Epidermal melanocyte (primary cell): ENCODE results near the gene MYRIP.
"Not testable (repeated sequence)": the region's sequence is repeated elsewhere in the genome, so short reads cannot be mapped to it uniquely, and the experiment has no call there.

ENCODE experiments used
- DNase-seq: peaks from one replicate; pipeline ENCODE4 v3.0.0; 2011; ENCODE audit warnings: low spot score; ENCODE audit not compliant: insufficient read length

MYRIP gene

DNA sequence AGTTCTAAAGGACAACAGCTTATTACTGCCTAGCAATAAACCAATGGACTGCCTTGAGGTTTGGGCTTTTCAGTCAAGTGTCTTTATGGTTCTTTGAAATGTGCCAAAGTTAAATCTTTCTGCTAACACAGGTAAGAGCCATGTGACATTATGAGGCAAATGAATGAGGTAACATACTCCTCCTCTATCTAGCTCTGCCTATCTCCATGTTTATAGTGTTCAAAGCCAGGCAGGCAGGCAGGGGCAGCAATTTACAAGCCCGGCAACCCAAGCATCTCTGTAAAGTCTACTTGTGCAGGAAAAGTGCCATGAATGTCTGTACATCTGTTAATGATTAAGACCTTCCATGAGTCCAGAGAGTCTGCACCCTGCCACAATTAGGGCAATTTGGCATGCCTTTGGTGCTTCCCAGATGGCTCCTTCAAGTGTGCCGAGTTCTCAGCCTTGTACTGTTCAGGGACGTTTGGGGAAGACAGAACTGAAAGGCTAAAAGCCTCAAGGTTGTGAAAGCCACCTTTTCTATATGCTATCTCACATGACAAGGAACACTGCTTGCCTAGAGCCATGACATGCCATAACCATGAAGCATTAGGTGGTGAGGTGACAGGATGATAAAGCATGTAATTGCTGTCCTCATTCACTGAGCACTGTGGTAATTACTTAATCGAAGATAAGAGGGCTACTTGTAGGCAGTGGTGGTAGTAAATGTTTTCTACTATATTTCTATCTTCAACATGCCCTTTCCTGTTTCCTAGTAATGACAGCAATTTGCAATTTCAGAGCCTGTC is 458.7 kb downstream of the MYRIP start:
- DNase-seq: no peak

DNA sequence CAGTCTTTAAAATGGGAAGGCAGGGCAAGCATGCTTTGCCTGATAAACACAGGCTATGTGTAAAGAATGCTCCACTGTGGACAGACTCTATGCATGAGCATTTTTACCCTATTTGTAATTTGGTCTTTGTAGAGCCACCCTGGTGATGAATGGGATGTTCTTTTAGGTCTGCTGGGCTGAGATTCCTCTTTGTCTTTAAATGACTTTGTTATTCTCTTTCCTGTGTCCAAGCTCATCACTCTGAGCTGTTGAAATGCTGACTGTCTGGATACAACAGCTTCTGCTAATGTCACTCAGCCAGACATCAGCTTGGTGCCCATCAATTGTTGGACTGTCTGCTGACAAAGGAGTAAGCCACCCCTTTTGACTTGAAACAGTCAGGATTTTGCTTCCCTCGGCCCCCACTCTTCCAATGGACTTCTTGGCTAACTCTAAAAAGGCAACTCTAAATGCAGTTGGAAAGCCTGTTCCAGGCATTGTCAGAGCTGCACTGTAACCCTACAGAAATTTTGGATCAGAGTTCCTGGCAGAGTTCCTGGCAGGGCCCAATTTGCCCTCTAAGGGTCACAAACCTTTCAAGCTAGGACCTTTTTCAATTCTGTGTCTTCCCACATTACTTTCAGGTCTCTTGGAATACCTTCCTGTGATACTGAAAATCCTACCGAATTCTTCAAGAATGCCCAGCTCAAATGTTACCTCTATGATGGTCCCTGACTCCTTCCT is 459.6 kb downstream of the MYRIP start:
- no peak for DNase-seq

DNA sequence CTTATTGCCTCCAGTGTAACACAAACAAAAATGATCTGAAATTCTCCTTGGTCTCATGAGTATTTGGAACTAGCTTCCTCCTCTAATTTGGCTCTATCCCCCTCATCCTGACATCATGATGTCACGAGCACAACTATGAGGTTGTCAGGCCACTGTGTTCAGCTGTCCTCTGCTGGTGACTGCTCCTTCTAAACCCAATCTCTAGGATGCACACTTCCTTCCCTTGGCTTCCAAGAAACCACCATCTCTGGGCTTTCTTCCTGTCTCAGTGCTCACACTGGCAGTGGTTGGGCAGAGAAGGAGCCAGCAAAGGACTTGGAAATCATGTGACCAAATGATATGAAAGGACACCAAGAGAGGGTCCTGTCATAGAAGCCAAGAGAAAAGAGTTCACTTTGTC is 469.4 kb downstream of the MYRIP start:
- DNase-seq: no peak

DNA sequence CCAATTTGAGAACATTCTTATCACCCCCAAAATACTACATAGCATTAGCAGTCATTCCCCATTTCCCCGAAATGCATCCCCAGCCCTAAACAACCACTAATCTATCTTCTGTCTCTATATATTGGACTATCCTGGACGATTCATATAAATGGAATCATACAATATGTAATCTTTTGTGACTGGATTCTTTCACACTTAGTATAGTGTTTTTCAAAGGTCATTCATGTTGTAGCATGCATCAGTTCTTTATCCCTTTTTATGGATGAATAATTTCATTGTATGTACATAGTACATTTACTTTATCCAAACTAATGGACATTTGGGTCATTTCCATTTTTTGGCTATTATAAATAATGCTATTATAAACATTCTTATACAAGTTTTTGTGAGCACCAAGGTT is 472.6 kb downstream of the MYRIP start:
- no peak for DNase-seq

DNA sequence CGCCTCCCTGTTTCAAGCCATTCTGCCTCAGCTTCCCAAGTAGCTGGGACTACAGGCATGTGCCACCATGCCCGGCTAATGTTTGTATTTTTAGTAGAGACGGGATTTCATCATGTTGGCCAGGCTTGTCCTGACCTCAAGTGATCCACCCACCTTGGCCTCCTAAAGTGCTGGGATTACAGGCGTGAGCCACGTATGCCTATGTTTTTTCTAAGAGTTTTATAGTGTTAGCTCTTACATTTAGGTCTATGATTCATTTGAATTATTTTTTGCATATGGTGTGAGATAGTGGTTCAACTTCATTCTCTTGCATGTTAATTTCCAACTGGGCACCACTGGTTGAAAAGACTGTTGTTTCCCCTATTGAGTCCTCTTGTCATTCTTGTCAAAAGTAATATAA is 473.6 kb downstream of the MYRIP start:
- not testable (repeated sequence) for DNase-seq

DNA sequence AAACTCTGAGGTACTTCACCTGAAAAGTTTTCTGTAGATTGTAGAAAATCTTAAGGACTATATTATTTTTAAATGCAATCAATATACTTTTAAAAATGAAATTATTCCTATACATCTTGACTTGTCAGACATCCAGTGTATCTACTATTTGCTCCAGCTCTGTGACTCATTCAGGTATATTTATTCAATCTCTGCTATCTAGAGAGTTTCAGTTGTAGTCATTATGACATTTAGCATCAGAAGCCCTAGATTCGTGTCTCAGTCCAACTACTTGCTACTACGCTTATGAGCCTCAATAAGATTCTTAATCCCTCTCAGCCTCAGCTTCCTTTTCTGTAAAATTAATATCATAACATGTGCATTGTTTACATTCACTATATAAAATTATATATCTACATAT is 477.8 kb downstream of the MYRIP start:
- no peak for DNase-seq

DNA sequence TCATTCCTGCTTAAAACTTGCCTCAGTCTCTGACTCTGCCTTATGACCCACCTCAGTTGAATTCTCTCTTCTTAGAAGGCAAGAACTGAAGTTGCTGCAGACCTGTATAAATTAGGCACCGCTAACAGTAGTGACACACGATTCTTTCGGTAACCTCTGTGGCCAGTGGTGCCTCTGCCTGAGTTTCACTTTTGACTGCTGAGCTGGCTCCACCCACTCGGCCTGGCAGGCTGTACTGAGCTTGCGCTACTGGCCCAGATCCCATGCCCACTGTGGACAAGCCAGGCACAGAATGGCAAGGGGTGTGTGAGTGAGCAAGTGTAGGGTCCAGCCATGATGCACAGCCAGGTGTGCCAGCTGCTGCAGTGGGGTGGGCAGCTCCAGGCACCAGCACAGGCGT is 481.0 kb downstream of the MYRIP start:
- no peak for DNase-seq

DNA sequence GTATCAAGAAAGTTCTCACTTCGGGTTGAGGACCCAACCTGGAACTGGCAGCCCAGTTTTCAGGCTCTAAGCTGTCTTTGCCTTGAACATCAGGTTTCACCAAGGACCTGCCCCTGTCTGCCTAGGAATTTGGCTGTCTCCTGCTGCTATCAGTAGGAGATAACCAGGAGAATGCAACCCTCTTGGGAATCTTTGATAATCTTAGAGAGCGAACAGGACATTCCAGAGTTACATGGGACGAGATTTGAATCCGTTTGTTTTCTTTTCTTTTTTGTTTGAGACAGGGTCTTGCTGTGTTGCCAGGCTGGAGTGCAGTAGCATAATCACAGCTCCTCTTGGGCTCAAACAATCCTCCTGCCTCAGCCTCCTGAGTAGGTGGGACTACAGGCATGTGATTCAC is 482.1 kb downstream of the MYRIP start:
- DNase-seq: no peak

DNA sequence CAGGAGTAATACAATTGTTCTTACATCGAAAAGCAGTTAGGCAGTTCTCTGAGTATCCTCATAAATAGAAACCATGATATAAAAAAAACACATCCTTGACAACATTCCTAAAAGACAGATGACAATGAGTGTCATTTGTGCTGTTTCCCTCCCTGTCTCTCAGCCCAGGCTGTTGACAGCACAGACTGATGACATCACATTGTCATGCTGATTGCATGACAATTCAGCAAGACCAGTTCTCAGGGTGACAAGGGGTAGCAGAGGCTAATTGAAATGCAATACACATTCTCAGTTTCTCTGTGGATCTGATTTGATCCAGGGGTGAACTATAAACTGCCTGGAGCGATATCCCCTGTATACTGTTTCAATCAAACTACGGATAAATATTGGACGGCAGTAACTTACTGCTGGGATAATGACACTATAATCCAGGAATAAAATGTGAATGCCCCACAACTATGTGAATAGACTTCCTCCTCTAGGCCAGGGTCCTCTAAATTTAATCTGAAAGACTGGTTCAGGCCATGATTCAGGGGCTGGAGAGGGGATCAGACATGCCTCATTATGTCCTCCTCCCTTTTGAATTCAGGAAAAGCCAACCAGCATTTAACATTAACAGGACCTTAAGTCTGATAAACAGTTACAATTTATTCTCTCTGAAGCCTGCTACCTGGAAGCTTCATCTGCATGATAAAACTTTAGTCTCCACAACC is 483.4 kb downstream of the MYRIP start:
- DNase-seq: no peak

DNA sequence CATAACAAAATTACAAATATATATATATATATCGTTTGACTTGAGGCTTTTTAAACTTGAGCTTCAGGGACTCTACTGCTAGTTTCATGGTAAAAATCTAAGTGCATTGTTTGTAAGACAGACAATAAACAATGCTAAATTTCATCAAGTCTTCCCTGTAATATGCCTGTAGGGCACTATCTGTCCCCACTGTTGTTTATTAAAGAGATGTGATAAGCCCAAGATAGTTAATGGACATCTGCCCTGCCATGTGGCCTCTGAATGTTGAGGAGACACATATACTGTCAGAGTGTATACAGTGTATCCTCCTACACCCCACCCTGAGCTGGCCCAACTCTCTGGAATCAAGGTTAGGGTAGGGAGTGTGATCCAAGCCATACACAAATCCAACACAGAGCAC is 485.0 kb downstream of the MYRIP start:
- no peak for DNase-seq

DNA sequence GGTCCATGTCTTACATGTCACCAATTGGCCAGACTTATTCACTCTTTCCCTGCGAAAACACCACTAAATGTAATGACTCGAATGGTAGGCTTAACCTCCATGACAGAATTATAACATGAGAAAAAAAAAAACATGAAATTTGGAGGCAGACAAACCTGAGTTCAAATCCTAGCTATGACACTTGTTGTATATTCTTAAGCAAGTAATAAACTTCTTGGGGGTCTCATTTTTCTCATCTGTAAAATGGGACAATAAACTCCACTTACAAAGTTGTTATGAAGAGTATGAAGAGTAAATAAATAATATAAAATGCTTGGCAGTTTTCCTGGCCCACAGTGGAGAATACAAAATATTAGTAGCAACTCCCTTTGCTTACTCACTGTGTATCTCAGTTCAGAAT is 488.7 kb downstream of the MYRIP start:
- no peak for DNase-seq

DNA sequence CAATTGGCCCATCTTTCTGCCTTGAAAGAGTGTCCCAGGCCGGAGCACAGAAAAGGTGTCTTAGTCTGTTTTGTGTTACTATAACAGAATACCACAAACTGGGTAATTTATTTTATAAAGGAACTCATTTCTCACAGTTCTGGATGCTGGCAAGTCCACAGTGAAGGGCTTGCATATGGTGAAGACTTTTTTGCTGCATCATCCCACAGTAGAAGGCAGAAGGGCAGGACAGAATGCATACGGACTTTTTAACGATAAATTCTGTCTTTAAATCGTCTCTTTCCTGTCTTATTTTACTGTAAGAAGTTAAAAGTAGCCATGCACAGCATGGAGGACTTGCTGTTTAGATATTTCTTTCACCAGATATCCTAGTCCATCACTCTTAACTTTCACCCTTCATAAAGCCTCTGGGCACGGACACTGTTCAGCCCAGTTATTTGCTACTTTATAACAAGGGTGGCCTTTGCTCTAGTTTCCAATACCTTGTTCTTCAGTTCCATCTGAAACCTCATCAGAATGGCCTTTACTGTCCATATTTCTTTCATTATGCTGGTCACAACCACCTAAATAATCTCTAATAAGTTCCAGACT is 489.8 kb downstream of the MYRIP start:
- no peak for DNase-seq

DNA sequence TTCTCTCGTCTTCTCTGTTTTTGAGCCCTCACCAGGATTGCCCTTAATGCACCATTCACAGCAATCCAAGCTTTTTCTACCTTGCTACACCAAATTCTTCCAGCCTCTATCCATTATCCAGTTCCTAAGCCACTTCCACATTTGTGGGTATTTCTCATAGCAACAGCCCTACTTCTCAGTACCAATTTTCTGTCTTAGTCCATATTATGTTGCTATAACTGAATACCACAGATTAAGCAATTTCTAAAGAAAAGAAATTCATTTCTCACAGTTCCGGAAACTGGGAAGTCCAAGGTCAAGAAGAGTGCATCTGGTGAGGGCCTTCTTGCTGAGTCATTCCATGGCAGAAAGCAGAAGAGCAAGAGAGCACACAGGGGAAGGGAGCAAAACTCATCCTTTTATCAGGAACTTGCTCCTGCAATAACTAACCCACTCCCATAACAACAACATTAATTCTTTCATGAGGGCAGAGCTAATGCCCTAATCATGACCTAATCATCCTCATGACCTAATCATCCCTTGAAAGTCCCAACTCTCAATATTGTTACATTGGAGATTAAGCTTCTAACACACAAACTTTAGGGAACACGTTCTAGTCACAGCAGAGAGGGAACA is 490.4 kb downstream of the MYRIP start:
- DNase-seq: no peak

DNA sequence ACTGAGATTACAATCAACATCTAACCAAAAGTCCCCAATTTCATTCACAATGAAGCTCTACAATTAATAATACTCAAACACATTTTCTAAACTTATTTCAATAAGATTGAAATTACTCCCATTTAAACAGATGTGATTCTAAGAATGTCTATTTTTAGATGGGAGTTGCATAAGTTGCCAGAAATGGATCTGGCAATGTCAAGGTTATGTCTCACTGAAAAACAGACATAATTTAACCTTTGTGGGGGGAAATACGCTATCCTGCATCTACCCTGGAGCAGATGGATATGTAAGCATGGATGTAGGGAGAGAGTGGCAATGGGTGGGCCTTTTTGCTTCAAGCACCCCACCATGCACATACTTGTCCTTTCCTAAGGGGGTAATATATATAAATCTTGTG is 493.4 kb downstream of the MYRIP start:
- no peak for DNase-seq

DNA sequence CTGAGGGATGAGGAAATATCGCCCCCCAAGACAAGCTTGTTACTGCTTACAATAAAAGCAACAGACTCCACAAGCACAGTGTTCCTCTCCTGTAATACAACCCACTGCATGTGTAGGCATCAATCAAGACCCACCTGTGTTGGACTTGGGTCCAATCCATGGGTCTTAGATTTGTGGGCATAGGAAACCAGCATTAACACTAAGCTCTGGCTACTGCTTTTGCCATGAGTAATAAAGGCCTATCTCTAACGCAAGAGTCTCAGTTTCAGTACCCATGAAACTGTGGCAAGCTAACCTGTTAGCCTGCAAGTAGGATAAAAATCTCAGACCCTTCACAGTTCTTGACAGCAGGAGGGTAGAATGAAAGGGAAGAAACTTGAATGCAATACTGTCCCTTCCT is 494.9 kb downstream of the MYRIP start:
- DNase-seq: no peak

DNA sequence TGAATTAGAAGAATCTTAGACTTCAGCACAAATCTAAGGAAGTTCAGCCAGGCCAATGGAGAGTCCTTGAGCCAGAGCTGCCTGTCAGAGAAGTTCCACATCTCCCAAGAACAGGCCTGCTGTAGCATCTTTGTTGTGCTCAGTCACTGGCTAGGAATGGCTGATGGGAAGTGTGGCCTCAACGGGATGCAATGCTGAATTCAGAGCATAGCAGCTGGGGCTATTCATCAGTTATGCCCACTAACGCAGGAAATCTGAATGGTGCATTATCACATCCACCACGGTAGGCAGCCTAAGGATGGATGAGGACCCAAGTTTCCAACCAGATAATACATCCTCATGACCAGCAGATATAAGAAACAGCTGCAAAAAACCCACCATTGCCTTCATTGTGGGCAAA is 496.9 kb downstream of the MYRIP start:
- DNase-seq: no peak

DNA sequence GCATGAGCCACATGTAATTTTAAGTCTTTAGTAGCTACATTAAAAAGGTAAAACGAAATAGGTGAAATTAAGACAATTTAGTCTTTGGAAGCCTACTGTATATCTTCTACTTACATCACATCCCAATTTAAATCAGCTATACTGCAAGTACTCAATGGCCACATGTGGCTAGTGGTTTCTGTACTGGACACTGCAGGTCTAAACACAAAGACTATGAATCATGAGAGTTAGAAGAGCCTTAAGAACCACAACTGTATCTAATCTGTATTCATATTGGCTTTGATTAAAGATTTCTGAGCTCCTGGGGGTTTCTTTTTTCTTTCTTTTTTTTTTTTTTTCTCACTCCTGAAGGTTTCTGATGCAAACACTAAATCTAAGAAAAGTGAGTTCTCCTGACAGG is 497.8 kb downstream of the MYRIP start:
- DNase-seq: no peak

DNA sequence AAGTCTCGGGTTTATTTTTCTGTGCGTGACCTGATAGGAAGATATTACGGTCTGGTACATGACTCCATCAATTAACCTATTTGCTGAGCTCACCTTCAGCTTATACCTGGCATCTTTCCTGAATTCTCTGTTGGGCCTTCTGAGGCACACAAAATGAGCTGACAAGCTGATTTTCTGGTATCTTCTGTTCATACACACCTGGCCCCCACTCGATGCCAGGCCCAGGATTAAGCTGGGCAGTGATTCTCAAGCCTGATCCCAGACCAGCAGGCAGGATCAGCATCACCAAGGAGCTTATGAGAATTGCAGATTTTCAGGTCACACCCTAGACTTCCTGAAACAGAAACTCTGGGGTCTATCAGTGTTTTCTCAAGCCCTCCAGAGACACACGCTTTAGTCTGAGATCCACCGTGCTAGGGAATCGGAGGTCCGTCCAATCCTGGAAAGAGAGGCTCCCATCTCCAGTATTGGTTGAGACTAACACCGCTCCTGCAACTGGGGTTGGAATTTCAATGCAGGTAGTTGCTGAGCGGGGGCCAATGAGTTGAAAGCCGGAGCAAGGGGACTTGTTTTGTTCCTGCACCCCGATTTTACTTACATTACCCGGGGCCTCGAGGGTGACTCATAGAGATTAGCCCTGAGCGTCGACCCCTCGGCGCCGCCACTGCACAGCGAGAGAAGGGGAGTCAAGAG is 499.5 kb downstream of the MYRIP start:
- DNase-seq: no peak

DNA sequence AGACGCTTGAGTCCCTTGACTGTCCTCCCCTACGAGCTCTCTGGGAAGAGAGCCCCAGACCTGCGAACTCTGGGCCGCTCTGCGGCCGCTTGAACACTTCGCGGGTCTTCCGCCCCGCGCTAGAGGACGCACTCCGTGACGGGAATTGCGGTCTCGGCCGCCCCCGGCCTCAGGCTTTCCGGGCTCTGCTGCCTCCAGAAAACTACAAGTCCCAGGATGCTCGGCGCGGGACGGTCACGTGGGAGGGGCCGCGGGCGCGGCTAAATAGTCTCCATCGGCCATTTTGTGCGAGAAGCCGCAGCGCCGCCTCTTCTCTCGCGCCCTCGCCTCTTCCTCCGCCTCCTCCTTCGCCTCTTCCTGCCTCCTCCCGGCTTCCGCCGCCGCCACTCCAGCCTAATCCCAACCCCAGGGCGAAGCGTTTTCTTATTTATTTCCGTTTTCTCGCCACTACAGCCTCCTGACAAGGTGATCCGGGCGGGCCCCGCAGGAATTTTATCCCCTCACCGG is 500.1 kb downstream of the MYRIP start, which contains the start of gene EIF1B:
TSS of gene EIF1B (plus strand) at position 290 of the 507 bp plus-strand sequence. CDS start 235 bp downstream, outside the sequence.
- peak; percentile 73 for DNase-seq
